Neural progenitor cell (in vitro differentiated cells): Measurements from ENCODE around the gene CHRNA4.

ENCODE experiments used
- CTCF ChIP-seq: fragments of 200-600 bp; sonication (generic); IDR thresholded peaks from 2 replicates; pipeline ENCODE4 v1.5.1; 2017; ENCODE audit warnings: antibody characterized with exemption, mild to moderate bottlenecking
- EZH2 ChIP-seq: fragments of 200-600 bp; sonication (generic); IDR thresholded peaks from 2 replicates; pipeline ENCODE4 v1.6.1; 2017; ENCODE audit warnings: antibody characterized with exemption, mild to moderate bottlenecking, moderate library complexity

DNA sequence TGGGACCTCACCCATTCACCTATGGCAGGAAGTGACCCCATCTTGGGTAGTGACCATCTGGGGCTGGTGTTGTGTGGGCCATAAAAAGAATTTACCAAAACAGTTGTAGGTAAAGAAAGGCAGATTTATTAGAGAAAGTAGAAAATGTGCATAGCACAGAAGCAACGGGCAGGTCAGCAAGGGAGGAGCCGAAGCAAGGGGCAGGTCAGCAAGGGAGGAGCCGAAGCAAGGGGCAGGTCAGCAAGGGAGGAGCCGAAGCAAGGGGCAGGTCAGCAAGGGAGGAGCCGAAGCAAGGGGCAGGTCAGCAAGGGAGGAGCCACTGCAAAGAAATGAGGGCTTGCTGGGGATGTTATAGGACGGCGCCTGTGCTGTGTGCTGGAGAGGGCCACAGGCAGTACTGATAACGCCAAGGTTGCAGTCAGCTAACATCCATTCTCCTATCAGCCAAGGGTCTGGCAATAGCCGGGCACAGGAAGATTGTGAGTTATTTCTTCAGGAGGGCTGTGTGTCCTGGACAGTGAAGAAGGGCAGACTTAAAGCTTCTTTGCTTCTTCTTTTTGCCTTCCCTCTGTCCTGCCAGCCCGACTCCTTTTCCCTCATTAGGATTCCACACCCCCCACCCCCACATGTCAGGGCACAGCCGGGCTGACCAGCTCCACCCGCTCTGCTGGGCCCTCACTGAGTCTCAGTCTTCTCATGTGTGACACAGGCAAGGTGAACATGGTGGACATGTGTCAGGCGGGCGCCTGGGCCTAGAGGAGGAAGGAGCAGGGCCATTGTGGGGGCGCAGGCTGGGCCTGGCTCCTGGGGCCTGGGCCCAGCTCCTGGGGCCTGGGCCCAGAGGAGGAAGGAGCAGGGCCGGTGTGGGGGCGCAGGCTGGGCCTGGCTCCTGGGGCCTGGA, 31.6 kb upstream of the CHRNA4 start:
- TF ChIP-seq CTCF: no peak
- TF ChIP-seq EZH2: no peak
